Immature natural killer cell (primary cell): Measurements from ENCODE around the gene MANSC4. TPM values are rescaled to one million over a fixed set of nuclear protein-coding genes. Genes with fewer than 3 reads are reported as not detected.

Source experiments
- DNase-seq, 3 donors: peaks; one replicate each; pipeline ENCODE4 v3.0.0; 2022; ENCODE audit warnings: mixed read lengths in 1 of 3
- H3K27ac Mint-ChIP-seq, 6 donors: one replicate each; pipeline ENCODE4 v1.8.0; 2020; ENCODE audit warnings: mixed read lengths in 6 of 6, mild to moderate bottlenecking in 5 of 6, inconsistent platforms in 4 of 6, moderate library complexity in 3 of 6
- H3K27me3 Mint-ChIP-seq, 3 donors: one replicate each; pipeline ENCODE4 v1.8.0; 2020 to 2021; ENCODE audit warnings: low read depth in 3 of 3, mild to moderate bottlenecking in 3 of 3, mixed read lengths in 3 of 3, moderate library complexity in 3 of 3, inconsistent platforms in 1 of 3
- H3K36me3 Mint-ChIP-seq, 3 donors: one replicate each; pipeline ENCODE4 v1.8.0; 2020; ENCODE audit warnings: mixed read lengths in 3 of 3, inconsistent platforms in 2 of 3, mild to moderate bottlenecking in 2 of 3
- H3K4me1 Mint-ChIP-seq, 2 donors: one replicate each; pipeline ENCODE4 v1.8.0; 2020; ENCODE audit warnings: inconsistent platforms in 2 of 2, mild to moderate bottlenecking in 2 of 2, mixed read lengths in 2 of 2, moderate library complexity in 1 of 2
- H3K4me3 Mint-ChIP-seq, 5 donors: one replicate each; pipeline ENCODE4 v1.8.0; 2020; ENCODE audit warnings: mild to moderate bottlenecking in 5 of 5, mixed read lengths in 5 of 5, inconsistent platforms in 3 of 5, moderate library complexity in 3 of 5
- H3K9me3 Mint-ChIP-seq, 6 donors: one replicate each; pipeline ENCODE4 v1.8.0; 2020; ENCODE audit warnings: mild to moderate bottlenecking in 6 of 6, mixed read lengths in 6 of 6, inconsistent platforms in 4 of 6, moderate library complexity in 3 of 6
- polyA plus RNA-seq, 3 donors: library from polyadenylated mRNA; unstranded; fragments of 300-500 nt; fragmentation: Illumina TruSeq; gene quantifications; one replicate each; pipeline ENCODE4 v1.2.3, GENCODE V29; 2021

Gene MANSC4
- polyA plus RNA-seq, 3 donors from 2014 or later, result not detected

DNA sequence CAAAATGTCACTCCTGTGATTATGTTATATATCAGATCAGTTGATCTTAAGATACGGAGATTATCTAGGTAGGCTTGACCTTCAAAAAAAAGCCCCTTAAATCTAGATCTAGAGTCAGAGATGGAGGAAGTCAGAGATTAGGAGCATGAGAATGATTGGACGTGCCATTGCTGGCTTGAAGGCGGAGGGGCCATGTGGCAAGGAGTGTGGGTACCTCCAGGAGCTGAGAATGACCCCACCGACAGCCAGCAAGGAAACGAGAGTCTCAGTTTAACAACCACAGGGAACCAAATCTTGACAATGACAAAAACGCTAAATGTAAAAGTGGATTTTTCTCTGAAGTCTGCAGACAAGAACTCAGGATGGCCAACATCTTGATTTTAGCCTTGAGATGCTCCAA, 32.5 kb upstream of the MANSC4 start:
- no peaks in the 10 kb centered on the region for H3K36me3 Mint-ChIP-seq
- H3K9me3 Mint-ChIP-seq, result no peaks in the 10 kb centered on the region
- no peak for DNase-seq
- no peak overlapping the region for H3K27ac Mint-ChIP-seq
- peaks cover 0 to 7% (median 0%) of the 10 kb centered on the region in 3 donors for H3K27me3 Mint-ChIP-seq
- peaks cover 0 to 3% of the 10 kb centered on the region in 2 donors for H3K4me1 Mint-ChIP-seq
- H3K4me3 Mint-ChIP-seq, result no peak overlapping the region

DNA sequence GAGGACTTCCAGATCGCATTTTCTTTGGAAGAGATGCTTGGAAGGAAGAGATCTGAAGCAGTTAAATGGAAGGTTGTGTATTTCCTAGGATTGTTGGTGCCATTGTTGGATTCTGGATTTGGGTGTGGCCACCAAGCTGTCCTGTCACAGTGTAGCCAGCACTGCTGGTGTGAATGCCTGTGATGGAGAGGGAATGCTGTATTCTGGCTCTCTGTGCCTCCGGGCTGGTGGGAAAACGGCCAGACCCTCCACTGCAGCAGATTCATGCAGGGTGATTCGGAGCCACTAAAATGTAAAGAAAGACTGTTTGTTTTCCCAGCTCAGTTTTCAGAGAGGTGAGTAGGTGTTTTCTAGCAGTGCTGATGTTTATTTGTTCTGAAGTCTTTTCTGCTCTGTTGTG, 30.7 kb upstream of the MANSC4 start:
- Mint-ChIP-seq H3K27ac (no peak overlapping the region), H3K4me3 (no peak overlapping the region), H3K4me1 (peaks cover 6 to 20% of the 10 kb centered on the region in 2 donors), H3K9me3 (no peaks in the 10 kb centered on the region), H3K27me3 (peaks cover 0 to 10% (median 0%) of the 10 kb centered on the region in 3 donors), H3K36me3 (no peaks in the 10 kb centered on the region)
- no peak for DNase-seq

DNA sequence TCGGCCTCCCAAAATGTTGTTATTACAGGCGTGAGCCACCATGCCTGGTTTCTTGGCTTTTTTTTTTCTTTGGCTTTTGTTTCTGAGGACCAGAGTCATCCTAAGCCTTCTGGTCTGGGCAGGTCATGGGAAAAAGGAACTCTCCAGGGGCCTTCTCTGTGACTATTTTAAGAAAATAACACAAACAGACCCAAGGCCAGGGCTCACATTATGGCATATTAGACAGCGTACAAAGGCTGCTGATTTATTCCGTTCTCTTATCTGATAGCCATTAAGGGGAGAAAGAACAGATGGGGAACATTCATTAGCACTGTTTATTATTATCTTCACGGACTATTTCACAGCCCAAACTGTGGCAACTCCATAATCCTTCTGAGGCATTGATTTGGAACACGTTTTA, 28.8 kb upstream of the MANSC4 start:
- H3K27me3 Mint-ChIP-seq, result peaks cover 0 to 10% (median 0%) of the 10 kb centered on the region in 3 donors
- no peak overlapping the region for H3K27ac Mint-ChIP-seq
- H3K9me3 Mint-ChIP-seq, result no peaks in the 10 kb centered on the region
- no peak for DNase-seq
- H3K36me3 Mint-ChIP-seq, result no peaks in the 10 kb centered on the region
- H3K4me3 Mint-ChIP-seq, result no peak overlapping the region
- peaks cover 6 to 21% of the 10 kb centered on the region in 2 donors for H3K4me1 Mint-ChIP-seq

DNA sequence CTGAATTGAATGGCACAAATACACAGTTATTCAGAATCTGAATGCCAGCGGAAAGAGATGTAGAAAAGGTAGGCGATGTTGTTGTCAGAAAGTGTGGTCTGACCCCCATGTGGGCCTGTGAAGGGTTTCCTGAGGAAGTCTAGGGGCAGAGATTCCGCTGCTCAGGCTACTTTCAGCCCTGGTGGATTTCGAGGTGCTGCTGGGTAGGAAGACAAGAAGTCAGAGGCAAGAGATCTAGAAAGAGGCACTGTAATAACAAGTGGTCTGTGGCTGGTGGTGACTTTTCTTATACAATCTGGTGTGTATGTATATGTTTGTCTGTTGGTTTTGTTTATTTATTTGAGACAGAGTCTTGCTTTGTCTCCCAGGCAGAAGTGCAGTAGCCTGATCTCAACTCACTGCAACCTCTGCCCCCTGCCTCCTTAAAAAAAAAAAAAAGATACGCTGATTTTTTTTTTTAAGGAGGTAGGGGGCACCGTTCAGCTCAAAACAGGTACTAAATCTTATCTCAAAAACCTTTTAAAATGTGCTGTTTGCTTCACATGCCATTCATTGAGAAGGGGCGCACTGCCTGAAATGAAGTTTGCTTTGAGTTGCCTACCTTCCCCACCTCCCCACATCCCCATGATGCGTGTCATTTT, 27.1 kb upstream of the MANSC4 start:
- peaks cover 0 to 8% (median 0%) of the 10 kb centered on the region in 3 donors for H3K27me3 Mint-ChIP-seq
- peak overlapping the region in 4 of 6 donors; percentile 8 to 83 (median 60) for H3K27ac Mint-ChIP-seq
- no peaks in the 10 kb centered on the region for H3K9me3 Mint-ChIP-seq
- peaks cover 6 to 21% of the 10 kb centered on the region in 2 donors for H3K4me1 Mint-ChIP-seq
- H3K36me3 Mint-ChIP-seq, result no peaks in the 10 kb centered on the region
- peak; percentile 2 to 15 (median 5) for DNase-seq
- H3K4me3 Mint-ChIP-seq, result peak overlapping the region; percentile 19 to 61 (median 31)

DNA sequence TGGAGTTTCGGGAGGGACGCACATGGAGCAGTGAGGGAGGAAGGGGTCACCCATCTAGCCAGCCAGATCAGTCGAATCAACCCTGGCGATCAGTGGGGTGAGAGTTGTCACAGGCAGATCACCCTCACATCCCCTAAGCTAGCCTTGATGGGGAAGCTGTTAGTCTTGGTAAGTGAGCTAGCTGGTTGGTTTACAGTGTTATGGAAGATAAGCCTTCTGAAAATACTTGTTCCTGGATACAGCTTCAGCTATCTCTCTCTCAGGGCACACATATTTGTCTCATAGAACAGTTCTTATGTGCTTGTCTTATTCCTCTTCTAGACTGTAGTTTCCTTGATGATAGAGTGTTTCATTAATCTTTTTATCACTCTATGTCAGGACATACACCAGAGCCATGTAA, 26.2 kb upstream of the MANSC4 start:
- Mint-ChIP-seq H3K9me3 (no peaks in the 10 kb centered on the region), H3K27ac (peak overlapping the region in 1 of 6 donors; percentile 57), H3K4me1 (peaks cover 6 to 21% of the 10 kb centered on the region in 2 donors), H3K27me3 (peaks cover 0 to 8% (median 0%) of the 10 kb centered on the region in 3 donors), H3K4me3 (peak overlapping the region in 2 of 5 donors; percentile 11 to 19), H3K36me3 (no peaks in the 10 kb centered on the region)
- DNase-seq, result no peak

DNA sequence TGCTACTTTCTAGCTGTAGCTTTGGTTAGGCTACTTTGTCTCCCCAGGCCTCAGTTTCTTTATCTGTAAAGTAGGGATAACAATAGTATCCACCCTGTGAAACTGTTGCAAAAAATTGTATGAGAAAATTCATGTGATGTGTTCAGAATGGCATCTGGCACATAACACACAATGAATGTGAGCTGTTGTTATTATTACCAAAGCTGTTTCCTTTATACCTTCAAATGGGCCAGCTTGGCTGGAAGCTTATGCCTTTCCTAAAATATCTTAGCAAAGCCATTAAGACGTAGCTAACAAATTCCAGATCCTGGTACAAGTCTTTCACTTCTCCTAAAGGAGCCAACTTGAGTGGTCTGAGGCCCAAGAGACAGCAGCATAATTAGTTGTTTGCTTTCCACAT, 25.2 kb upstream of the MANSC4 start:
- Mint-ChIP-seq H3K4me3 (no peak overlapping the region), H3K4me1 (peaks cover 6 to 21% of the 10 kb centered on the region in 2 donors)

DNA sequence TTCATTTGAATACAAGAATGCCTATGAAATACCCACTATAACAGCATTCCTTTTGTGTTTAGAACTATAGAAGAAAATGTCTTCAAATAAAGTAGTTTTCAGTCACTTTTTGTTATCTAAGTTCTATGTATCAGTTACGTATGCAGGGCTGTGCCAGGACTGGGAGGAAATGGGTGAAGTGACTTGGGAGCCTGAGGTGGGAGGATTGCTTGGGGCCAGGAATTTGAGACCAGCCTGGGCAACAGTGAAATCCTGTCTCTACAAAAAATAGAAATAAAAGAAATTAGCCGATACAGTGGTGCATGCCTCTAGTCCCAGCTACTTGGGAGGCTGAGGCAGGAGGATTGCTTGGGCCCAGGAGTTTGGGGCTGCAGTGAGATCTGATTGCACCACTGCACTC, 22.9 kb upstream of the MANSC4 start:
- H3K27ac Mint-ChIP-seq, result no peak overlapping the region
- peaks cover 0 to 6% (median 0%) of the 10 kb centered on the region in 3 donors for H3K27me3 Mint-ChIP-seq
- no peak overlapping the region for H3K4me3 Mint-ChIP-seq
- H3K4me1 Mint-ChIP-seq, result peaks cover 6 to 21% of the 10 kb centered on the region in 2 donors
- H3K9me3 Mint-ChIP-seq, result no peaks in the 10 kb centered on the region
- no peak for DNase-seq
- peaks cover 3 to 7% (median 4%) of the 10 kb centered on the region in 3 donors for H3K36me3 Mint-ChIP-seq

More for the DNA sequence above, 25.2 kb upstream of the MANSC4 start:
- Mint-ChIP-seq H3K27me3 (peaks cover 0 to 8% (median 0%) of the 10 kb centered on the region in 3 donors), H3K9me3 (no peaks in the 10 kb centered on the region), H3K36me3 (no peaks in the 10 kb centered on the region), H3K27ac (no peak overlapping the region)
- no peak for DNase-seq

DNA sequence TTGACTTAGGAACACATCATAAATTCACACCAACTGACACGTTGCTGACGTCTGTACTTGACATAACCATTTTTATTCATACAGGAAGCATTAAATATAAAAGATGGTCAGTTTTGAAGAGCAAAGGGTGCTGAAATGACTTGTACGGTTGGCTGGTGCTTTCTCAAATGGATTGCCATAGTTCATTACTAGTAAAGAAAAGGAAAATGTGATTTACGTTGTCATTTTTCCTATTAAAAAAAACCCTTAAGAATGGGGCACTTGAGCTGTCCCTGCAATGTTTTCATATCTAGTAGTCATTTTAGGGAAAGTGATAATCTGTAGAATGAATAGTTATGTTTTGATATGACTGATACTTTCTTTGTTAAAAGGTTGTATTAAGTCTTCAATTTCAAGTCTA, 22.5 kb upstream of the MANSC4 start:
- Mint-ChIP-seq H3K27ac (no peak overlapping the region), H3K36me3 (peaks cover 7% of the 10 kb centered on the region in 3 donors), H3K4me1 (peaks cover 6 to 18% of the 10 kb centered on the region in 2 donors), H3K27me3 (peaks cover 0 to 6% (median 0%) of the 10 kb centered on the region in 3 donors), H3K9me3 (no peaks in the 10 kb centered on the region), H3K4me3 (no peak overlapping the region)
- no peak for DNase-seq

DNA sequence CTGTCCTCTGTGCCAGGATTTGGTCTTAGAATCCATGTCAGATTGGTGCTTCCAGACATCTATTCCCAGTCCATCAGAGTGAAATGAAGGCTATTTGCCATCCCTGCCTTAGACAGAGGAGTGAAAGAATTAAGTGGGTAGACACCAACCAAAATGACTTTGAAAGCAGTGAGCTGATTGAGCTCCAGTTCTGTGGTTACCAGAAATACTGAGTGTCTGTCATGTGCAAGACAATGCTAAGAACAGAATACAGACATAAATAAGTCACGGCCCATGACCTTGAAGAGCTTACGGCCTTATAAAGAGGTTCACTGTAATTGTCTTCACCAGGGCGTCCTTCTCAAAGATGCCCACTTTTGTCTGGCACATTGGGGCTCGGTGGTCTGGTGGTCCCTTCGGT, 21.6 kb upstream of the MANSC4 start:
- Mint-ChIP-seq H3K27ac (no peak overlapping the region), H3K4me1 (peaks cover 0 to 9% of the 10 kb centered on the region in 2 donors), H3K27me3 (peaks cover 0 to 6% (median 0%) of the 10 kb centered on the region in 3 donors), H3K9me3 (no peaks in the 10 kb centered on the region), H3K36me3 (peaks cover 7 to 14% (median 12%) of the 10 kb centered on the region in 3 donors), H3K4me3 (no peak overlapping the region)
- DNase-seq, result no peak

DNA sequence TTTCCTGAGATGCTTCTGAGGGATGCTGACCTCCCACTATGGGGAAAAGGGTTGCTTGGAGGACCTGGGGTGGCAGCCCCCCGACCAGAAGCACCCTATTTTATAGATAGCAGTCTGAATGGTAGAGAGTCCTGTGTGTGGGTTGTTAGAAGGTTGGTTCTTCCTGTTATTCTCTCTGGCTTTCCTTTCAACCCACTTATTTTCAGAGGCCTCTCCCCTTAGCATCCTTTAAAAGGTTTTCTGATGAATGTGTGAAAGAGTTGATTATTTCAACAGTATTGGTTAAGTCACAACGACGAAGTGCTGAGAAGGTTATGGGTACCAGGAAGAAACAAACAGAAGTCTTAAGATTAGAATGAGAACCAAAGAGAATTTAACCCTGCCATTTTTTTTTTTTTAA, 20.8 kb upstream of the MANSC4 start:
- Mint-ChIP-seq H3K36me3 (peaks cover 7 to 18% (median 15%) of the 10 kb centered on the region in 3 donors), H3K4me3 (no peak overlapping the region), H3K9me3 (no peaks in the 10 kb centered on the region), H3K27ac (peak overlapping the region in 1 of 6 donors; percentile 13), H3K27me3 (peaks cover 0 to 4% (median 0%) of the 10 kb centered on the region in 3 donors), H3K4me1 (peaks cover 0 to 1% of the 10 kb centered on the region in 2 donors)
- DNase-seq, result no peak

DNA sequence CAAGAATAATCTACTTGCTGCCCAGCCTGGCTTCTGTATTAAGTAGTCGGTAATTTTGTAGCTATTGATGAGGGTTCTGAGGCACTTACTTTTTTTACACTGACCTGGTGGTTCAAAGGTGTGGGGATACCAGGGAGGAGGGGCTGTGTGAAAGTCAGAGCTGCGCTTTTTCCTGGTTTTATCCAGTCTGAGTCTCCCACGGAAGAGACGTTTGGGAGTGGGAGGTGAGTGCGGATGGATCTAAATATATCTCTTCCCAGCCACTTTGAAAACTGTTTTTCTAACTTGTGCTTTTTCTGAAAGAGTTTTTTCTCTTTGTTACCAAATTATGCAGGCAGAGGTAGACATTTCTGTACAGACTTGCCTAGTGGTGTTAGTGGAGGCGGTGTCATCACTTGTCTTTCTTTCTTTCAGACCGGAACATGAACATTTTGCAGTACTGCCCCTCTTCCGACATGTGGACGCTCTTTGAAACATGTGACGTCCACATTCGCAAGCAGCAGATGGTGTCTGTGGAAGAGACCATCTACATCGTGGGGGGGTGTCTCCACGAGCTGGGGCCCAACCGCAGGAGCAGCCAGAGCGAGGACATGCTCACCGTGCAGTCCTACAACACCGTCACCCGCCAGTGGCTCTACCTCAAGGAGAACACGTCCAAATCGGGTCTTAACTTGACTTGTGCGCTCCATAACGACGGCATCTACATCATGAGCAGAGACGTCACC, 17.4 kb upstream of the MANSC4 start:
- H3K27ac Mint-ChIP-seq, result no peak overlapping the region
- no peak for DNase-seq
- no peaks in the 10 kb centered on the region for H3K27me3 Mint-ChIP-seq
- no peak overlapping the region for H3K4me3 Mint-ChIP-seq
- peaks cover 15 to 27% (median 18%) of the 10 kb centered on the region in 3 donors for H3K36me3 Mint-ChIP-seq
- H3K9me3 Mint-ChIP-seq, result no peaks in the 10 kb centered on the region
- H3K4me1 Mint-ChIP-seq, result no peaks in the 10 kb centered on the region

DNA sequence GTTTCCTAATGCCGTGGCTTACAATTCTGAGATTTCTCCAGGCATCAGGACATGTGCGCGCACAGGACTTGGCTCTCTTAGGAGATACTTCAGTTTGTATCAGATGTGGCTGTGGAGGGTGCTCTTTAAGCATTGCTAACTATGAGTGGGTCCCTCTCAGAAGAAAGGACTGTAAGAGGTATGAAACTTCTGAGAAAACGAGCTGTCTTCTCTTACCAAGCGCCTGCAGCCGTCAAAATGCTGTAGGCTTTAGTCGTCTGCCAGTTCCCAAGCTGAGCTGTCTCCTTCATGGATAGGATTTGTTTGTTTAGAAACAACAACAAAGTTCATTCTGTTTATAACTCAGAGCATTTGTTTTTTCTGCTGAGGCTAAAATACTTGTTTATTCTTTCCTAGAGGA, 16.1 kb upstream of the MANSC4 start:
- no peak overlapping the region for H3K4me3 Mint-ChIP-seq
- H3K36me3 Mint-ChIP-seq, result peaks cover 24 to 38% (median 25%) of the 10 kb centered on the region in 3 donors
- H3K4me1 Mint-ChIP-seq, result no peaks in the 10 kb centered on the region
- H3K27me3 Mint-ChIP-seq, result no peaks in the 10 kb centered on the region
- DNase-seq, result no peak
- no peak overlapping the region for H3K27ac Mint-ChIP-seq
- H3K9me3 Mint-ChIP-seq, result no peaks in the 10 kb centered on the region

DNA sequence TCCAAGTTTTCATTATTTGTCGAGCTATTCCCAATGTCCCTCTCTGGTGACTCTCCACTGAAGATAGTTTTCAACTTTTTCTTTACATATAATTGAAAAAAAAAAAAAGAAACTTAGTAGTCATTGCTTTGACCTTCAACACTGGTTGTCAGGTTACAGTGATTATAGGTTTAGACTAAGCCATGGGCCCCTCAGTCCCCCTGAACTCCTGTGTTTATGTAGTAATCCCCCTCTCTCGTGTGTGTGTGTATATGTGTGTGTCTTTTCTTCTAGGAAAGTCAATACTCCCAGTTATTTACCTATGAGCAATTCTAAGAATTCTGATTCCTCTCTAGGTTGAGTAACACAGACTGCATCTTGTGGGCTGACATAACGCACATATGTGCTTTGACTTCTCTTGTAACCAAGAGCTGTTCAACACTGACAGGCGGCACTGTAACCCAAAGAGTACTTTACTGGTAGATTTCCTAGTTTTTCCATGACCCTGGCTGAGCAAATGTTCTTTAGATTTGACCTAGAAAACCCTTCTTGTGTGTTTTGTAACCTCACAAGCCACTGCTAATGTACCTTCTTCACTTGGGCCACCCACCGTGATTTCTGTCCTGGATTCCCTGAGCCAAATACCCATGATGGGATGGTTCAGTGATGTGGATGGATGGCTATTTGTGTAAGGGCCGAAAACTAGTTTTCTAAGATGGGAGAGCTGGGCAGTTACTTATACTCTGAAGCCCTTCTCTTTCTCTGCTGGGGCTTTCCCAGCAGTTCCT, 15.0 kb upstream of the MANSC4 start:
- H3K4me3 Mint-ChIP-seq, result no peak overlapping the region
- H3K27me3 Mint-ChIP-seq, result no peaks in the 10 kb centered on the region
- peaks cover 24 to 42% (median 25%) of the 10 kb centered on the region in 3 donors for H3K36me3 Mint-ChIP-seq
- peak overlapping the region in 1 of 6 donors; percentile 54 for H3K27ac Mint-ChIP-seq
- H3K4me1 Mint-ChIP-seq, result peaks cover 0 to 4% of the 10 kb centered on the region in 2 donors
- DNase-seq, result no peak
- no peaks in the 10 kb centered on the region for H3K9me3 Mint-ChIP-seq

DNA sequence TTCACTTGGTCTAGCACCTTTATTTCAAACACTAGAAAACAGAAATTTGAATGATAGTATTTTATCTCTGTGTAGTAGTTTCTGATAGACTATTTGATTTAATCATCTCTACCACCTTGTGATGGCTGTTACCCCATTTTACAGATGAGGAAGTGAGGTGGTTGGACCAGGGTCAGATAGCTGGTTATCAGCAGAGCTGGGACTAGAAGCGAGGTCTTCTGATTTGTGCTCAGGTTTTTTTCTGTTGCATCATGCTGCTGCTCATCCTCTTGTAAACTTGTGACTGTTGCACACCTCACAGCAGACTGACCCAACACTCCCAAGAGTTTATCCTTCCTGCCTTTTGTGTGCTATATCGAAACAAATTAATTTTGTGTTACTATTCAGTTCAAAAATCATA, 10.1 kb upstream of the MANSC4 start:
- no peaks in the 10 kb centered on the region for H3K27me3 Mint-ChIP-seq
- no peaks in the 10 kb centered on the region for H3K9me3 Mint-ChIP-seq
- peaks cover 6 to 30% of the 10 kb centered on the region in 2 donors for H3K4me1 Mint-ChIP-seq
- H3K27ac Mint-ChIP-seq, result no peak overlapping the region
- peaks cover 10 to 24% (median 11%) of the 10 kb centered on the region in 3 donors for H3K36me3 Mint-ChIP-seq
- no peak for DNase-seq
- no peak overlapping the region for H3K4me3 Mint-ChIP-seq
